MCF 10A (cell line): Measurements from ENCODE around the gene SLC6A6. TPM values are rescaled to one million over a fixed set of nuclear protein-coding genes. Genes with fewer than 3 reads are reported as not detected.

ENCODE experiments used
- BruUV-seq: library from RNA; stranded (reverse); fragments of 400-500 nt; replicated peaks from 2 replicates; lab custom pipeline; 2021; lab: Mats Ljungman, UMichigan
- CTCF ChIA-PET: fragments of 300-600 bp; sonication (Branson Sonifier 250); formaldehyde crosslinking; extraction: SDS; loops from one replicate; lab custom pipeline; 2021; ENCODE audit warnings: antibody characterized with exemption, inconsistent platforms; lab: Yijun Ruan, JAX
- POLR2A ChIA-PET: fragments of 300-600, 350-650 bp; sonication (Branson Sonifier 250); formaldehyde crosslinking; extraction: SDS; loops from one replicate; lab custom pipeline; 2020; ENCODE audit warnings: antibody characterized with exemption, inconsistent platforms; lab: Yijun Ruan, JAX
- DNase-seq: peaks from one replicate; pipeline ENCODE4 v3.0.0-alpha.2; 2018; ENCODE audit not compliant: unreplicated experiment
- H3K27ac Mint-ChIP-seq: one replicate; pipeline ENCODE4 v1.8.0; 2022; ENCODE audit warnings: mild to moderate bottlenecking, low read depth, mixed read lengths; ENCODE audit not compliant: unreplicated experiment
- H3K27me3 Mint-ChIP-seq: one replicate; pipeline ENCODE4 v1.8.0; 2022; ENCODE audit warnings: mixed read lengths; ENCODE audit not compliant: insufficient read depth, unreplicated experiment
- H3K36me3 Mint-ChIP-seq: one replicate; pipeline ENCODE4 v1.8.0; 2022; ENCODE audit warnings: mild to moderate bottlenecking, moderate library complexity, mixed read lengths; ENCODE audit not compliant: insufficient read depth, unreplicated experiment
- H3K4me1 Mint-ChIP-seq: one replicate; pipeline ENCODE4 v1.8.0; 2022; ENCODE audit warnings: mixed read lengths; ENCODE audit not compliant: insufficient read depth, unreplicated experiment
- H3K4me3 Mint-ChIP-seq: one replicate; pipeline ENCODE4 v1.8.0; 2022; ENCODE audit warnings: mild to moderate bottlenecking, moderate library complexity, mixed read lengths; ENCODE audit not compliant: unreplicated experiment
- H3K9me3 Mint-ChIP-seq: one replicate; pipeline ENCODE4 v1.8.0; 2022; ENCODE audit warnings: mixed read lengths; ENCODE audit not compliant: unreplicated experiment
- CTCF ChIP-seq: fragments of 200-600 bp; IDR thresholded peaks from one replicate; pipeline ENCODE4 v1.8.0; 2022; ENCODE audit warnings: antibody characterized with exemption, mild to moderate bottlenecking; ENCODE audit not compliant: unreplicated experiment
- intact Hi-C: fragments of 100-400 bp; cut with micrococcal nuclease; formaldehyde crosslinking; loops from 2 replicates; pipeline ENCODE4 v1.14.1; 2022
- total RNA-seq: library from RNA; stranded (reverse); gene quantifications from 2 replicates; pipeline ENCODE4 v1.2.3, GENCODE V29; 2022

SLC6A6 gene
- total RNA-seq, 1 experiment from 2014 or later = 7.6 TPM

GRCh38 chr3:14448063-14448462 is 45.7 kb downstream of the SLC6A6 start:
- ChIA-PET CTCF (interaction anchor here (0.8 to 0.9 kb wide), 3 partner anchors 19 to 171 kb away, joined by 3 to 5 read pairs (median 3); no protein-coding TSS in a partner anchor), POLR2A (no interaction called here)
- Mint-ChIP-seq H3K4me1 (peaks cover 11% of the 10 kb centered on the region), H3K27me3 (no peaks in the 10 kb centered on the region), H3K4me3 (no peak overlapping the region), H3K27ac (no peak overlapping the region), H3K36me3 (peaks cover 17% of the 10 kb centered on the region), H3K9me3 (no peaks in the 10 kb centered on the region)
- no peak for DNase-seq
- intact Hi-C loops = no loop called here
- TF ChIP-seq CTCF = no peak
- BruUV-seq = no TSS peak

GRCh38 chr3:14448756-14449727 is 46.6 kb downstream of the SLC6A6 start:
- H3K36me3 Mint-ChIP-seq = peaks cover 17% of the 10 kb centered on the region
- H3K4me3 Mint-ChIP-seq = no peak overlapping the region
- TF ChIP-seq CTCF = no peak
- no TSS peak for BruUV-seq
- ChIA-PET CTCF (interaction anchor here (0.6 to 0.9 kb wide), 4 partner anchors 9 to 172 kb away, joined by 3 to 5 read pairs (median 3); no protein-coding TSS in a partner anchor), POLR2A (no interaction called here)
- peaks cover 17% of the 10 kb centered on the region for H3K4me1 Mint-ChIP-seq
- no peak for DNase-seq
- no peak overlapping the region for H3K27ac Mint-ChIP-seq
- no peaks in the 10 kb centered on the region for H3K9me3 Mint-ChIP-seq
- intact Hi-C loops = no loop called here
- no peaks in the 10 kb centered on the region for H3K27me3 Mint-ChIP-seq

- Mint-ChIP-seq H3K27ac (no peak overlapping the region), H3K4me3 (no peak overlapping the region), H3K36me3 (peaks cover 17% of the 10 kb centered on the region), H3K9me3 (no peaks in the 10 kb centered on the region), H3K27me3 (no peaks in the 10 kb centered on the region), H3K4me1 (peaks cover 17% of the 10 kb centered on the region)
- POLR2A ChIA-PET = no interaction called here
- CTCF ChIA-PET = interaction anchor here (0.6 kb wide), 1 partner anchor 73 kb away, joined by 3 read pairs; no protein-coding TSS in a partner anchor
- DNase-seq = no peak
- no peak for TF ChIP-seq CTCF
- intact Hi-C loops = no loop called here
- BruUV-seq = no TSS peak
These were observed 48.1 kb downstream of the SLC6A6 start for GRCh38 chr3:14450506-14450905.

GRCh38 chr3:14450922-14451606 is 48.7 kb downstream of the SLC6A6 start:
- ChIA-PET POLR2A (no interaction called here), CTCF (interaction anchor here (0.6 to 1.2 kb wide), 2 partner anchors 24 to 73 kb away, joined by 3 read pairs; no protein-coding TSS in a partner anchor)
- Mint-ChIP-seq H3K27me3 (no peaks in the 10 kb centered on the region), H3K4me3 (no peak overlapping the region), H3K36me3 (peaks cover 17% of the 10 kb centered on the region), H3K4me1 (peaks cover 17% of the 10 kb centered on the region), H3K9me3 (no peaks in the 10 kb centered on the region), H3K27ac (no peak overlapping the region)
- no peak for TF ChIP-seq CTCF
- BruUV-seq = no TSS peak
- DNase-seq = no peak
- intact Hi-C loops = no loop called here
